Peyer's patch (tissue), 4 donors: ENCODE results near the gene ENPP5.

ENCODE experiments used
- POLR2A ChIP-seq, 2 donors: fragments of 450-650 bp; IDR thresholded peaks; one replicate each; pipeline ENCODE4 v1.5.1; 2017; ENCODE audit warnings: antibody characterized with exemption in 2 of 2, mild to moderate bottlenecking in 2 of 2, moderate library complexity in 2 of 2
- TF ChIP-seq, protein P1 (sequence below), 6 experiments: fragments of 450-650 bp in 4 of 6; fragments of 200-600 bp in 2 of 6; sonication (generic) in 1 of 6; IDR thresholded peaks; one replicate each; pipeline ENCODE4 v1.5.1; 2017 to 2019; ENCODE audit warnings: antibody characterized with exemption in 6 of 6, mild to moderate bottlenecking in 3 of 6, moderate library complexity in 1 of 6

DNA sequence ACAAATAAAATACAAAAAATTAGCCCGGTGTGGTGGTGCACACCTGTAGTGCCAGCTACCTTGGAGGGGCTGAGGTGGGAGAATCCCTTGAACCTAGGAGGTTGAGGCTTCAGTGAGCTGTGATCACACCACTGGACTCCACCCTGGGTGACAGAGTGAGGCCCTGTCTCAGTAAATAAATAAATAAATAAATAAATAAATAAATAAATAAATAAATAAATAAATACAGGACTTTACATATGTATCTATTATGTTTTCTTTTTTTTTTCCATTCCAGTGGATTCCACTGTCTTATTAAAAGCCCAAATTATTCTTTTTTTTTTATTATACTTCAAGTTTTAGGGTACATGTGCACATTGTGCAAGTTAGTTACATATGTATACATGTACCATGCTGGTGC lies 41.1 kb upstream of the ENPP5 start:
- TF ChIP-seq POLR2A (IDR thresholded peaks at IDR 0.05), result no peak
- TF ChIP-seq, protein P1, sequence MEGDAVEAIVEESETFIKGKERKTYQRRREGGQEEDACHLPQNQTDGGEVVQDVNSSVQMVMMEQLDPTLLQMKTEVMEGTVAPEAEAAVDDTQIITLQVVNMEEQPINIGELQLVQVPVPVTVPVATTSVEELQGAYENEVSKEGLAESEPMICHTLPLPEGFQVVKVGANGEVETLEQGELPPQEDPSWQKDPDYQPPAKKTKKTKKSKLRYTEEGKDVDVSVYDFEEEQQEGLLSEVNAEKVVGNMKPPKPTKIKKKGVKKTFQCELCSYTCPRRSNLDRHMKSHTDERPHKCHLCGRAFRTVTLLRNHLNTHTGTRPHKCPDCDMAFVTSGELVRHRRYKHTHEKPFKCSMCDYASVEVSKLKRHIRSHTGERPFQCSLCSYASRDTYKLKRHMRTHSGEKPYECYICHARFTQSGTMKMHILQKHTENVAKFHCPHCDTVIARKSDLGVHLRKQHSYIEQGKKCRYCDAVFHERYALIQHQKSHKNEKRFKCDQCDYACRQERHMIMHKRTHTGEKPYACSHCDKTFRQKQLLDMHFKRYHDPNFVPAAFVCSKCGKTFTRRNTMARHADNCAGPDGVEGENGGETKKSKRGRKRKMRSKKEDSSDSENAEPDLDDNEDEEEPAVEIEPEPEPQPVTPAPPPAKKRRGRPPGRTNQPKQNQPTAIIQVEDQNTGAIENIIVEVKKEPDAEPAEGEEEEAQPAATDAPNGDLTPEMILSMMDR (IDR thresholded peaks at IDR 0.05), result no peak
